Measurements from ENCODE around the gene GABARAPL1.
"Not testable (repeated sequence)": the region's sequence is repeated elsewhere in the genome, so short reads cannot be mapped to it uniquely, and the experiment has no call there.

Gene GABARAPL1

GRCh38 chr12:10186299-10186698 lies 26.4 kb upstream of the GABARAPL1 start:
- Histone ChIP-seq H3K27ac (no peak overlapping the region), H3K4me3 (no peak overlapping the region)
- no peak for TF ChIP-seq CTCF (IDR thresholded peaks at IDR 0.05)
- DNase-seq (ENCODE audit: low spot score): no peak

- not testable (repeated sequence) for DNase-seq (ENCODE audit: low spot score); H3K4me3 ChIP-seq; H3K27ac ChIP-seq
Observed at GRCh38 chr12:10186958-10187357, 25.7 kb upstream of the GABARAPL1 start.

- Histone ChIP-seq H3K4me3 (no peak overlapping the region), H3K27ac (no peak overlapping the region)
- DNase-seq (ENCODE audit: low spot score): no peak
- TF ChIP-seq CTCF (IDR thresholded peaks at IDR 0.05): no peak
Observed at GRCh38 chr12:10189653-10190052, 23.0 kb upstream of the GABARAPL1 start.

- peak; percentile 40 for TF ChIP-seq CTCF (IDR thresholded peaks at IDR 0.05)
- DNase-seq (ENCODE audit: low spot score): no peak
- H3K4me3 ChIP-seq: no peak overlapping the region
- H3K27ac ChIP-seq: no peak overlapping the region
Observed at GRCh38 chr12:10190558-10191388, 21.9 kb upstream of the GABARAPL1 start.

- Histone ChIP-seq H3K4me3 (no peak overlapping the region), H3K27ac (no peak overlapping the region)
- DNase-seq (ENCODE audit: low spot score): no peak
- TF ChIP-seq CTCF (IDR thresholded peaks at IDR 0.05): no peak
Observed at GRCh38 chr12:10191865-10192264, 20.8 kb upstream of the GABARAPL1 start.

GRCh38 chr12:10194160-10194670 lies 18.5 kb upstream of the GABARAPL1 start:
- DNase-seq (ENCODE audit: low spot score): no peak
- H3K4me3 ChIP-seq: no peak overlapping the region
- H3K27ac ChIP-seq: no peak overlapping the region
- TF ChIP-seq CTCF (IDR thresholded peaks at IDR 0.05): no peak

- no peak for DNase-seq (ENCODE audit: low spot score)
- no peak for TF ChIP-seq CTCF (IDR thresholded peaks at IDR 0.05)
- Histone ChIP-seq H3K27ac (no peak overlapping the region), H3K4me3 (no peak overlapping the region)
Observed at GRCh38 chr12:10196210-10196609, 16.5 kb upstream of the GABARAPL1 start.
